ENCODE measurements around the gene KLHL7.
"Not testable (repeated sequence)": the region's sequence is repeated elsewhere in the genome, so short reads cannot be mapped to it uniquely, and the experiment has no call there.

KLHL7 gene

DNA sequence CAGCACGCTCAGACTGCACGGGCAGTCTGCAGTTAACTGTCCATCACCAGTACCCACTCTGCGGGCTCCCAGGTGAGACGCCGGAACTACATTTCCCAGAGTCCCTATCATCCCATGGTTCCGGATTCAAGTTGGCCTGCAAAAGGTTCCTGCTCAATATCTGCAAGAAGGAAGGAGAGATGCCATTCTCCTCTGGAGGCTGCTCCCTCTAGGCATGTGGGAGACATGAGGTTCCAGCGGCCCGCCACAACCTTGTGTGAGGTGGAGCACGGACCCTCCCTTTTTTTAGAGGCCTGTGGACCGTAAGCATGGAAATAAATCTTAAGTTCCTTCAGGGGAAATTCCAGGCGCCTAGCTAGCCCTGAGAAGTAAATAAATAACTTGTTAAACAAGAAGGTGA is 106.0 kb downstream of the KLHL7 start:
- FAIRE-seq (no peak), DNase-seq (ENCODE audit: insufficient read length, low spot score) (no peak)

DNA sequence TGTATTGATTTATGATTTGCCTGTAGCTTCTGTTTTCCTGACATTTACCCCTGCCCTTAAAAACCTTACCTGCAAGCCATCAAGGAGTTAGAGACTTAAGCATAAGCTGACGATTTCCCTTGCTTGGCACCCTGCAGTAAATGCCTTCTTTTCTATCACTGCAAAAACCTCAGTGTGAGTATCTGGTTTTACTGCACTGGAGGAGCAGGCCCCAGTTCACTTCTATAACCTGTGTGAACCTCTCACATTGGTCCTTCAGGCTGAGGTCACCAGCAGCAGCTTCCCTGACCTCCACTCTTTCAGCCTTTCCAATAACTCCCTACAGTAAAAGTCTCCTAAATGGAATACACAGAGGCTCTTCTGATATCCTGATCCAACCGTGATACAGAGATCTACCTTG is 106.8 kb downstream of the KLHL7 start:
- FAIRE-seq (no peak), DNase-seq (ENCODE audit: insufficient read length, low spot score) (no peak)

DNA sequence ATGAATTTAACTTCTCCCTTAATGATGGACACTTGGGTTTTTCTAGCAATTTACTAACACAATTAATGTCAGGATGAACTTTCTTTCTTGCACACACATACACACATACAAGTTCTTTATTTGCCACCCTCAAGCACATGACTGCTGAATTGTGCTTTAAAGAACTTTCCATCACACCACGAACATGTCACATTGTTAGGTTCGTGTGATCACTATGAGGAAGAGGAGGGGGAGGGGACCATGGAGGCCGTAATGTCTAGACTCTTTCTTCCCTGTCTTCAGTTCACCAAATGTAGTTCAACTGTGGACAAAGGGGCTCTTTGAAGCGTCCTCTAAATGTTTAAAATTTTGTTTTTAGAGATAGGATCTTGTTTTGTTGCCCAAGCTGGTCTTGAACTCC is 107.3 kb downstream of the KLHL7 start:
- FAIRE-seq (no peak), DNase-seq (ENCODE audit: insufficient read length, low spot score) (no peak)

DNA sequence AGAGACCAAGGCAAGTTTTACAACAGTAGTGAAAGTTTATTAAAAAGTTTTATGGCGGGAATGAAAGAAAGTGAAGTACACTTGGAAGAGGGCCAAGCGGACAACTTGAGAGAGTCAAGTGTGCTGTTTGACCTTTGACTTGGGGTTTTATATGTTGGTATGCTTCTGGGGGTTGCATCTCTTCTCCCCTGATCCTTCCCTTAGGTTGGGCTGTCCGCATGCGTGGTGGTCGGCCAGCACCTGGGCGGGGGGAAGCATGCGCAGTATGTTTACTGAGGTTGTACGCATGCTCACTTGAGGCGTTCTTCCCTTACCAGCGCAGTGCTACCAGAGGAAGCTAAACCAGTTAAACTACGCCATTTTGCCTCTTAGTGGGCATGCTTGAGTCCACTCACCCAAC is 108.2 kb downstream of the KLHL7 start:
- DNase-seq (ENCODE audit: insufficient read length, low spot score): no peak
- FAIRE-seq: no peak

DNA sequence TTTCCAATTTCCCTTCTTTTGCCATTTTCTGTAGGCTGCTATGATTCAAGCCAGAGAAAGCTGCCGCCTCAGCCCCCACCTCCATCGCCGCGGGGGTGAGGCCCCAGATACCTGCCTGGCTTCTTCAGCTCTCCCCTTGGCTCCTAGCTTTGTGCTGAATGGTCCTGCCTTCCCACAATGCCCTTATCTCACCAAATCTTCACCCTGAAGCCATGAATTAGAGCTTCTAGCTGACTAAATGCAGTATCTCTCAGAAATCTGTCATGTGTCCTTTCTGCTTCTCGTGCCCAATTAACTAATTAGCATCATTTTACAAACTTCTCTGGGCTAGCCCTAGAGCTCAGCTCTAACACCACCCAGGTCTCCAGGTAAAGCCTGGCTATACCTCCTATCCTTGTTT is 108.8 kb downstream of the KLHL7 start:
- no peak for DNase-seq (ENCODE audit: insufficient read length, low spot score)
- no peak for FAIRE-seq

DNA sequence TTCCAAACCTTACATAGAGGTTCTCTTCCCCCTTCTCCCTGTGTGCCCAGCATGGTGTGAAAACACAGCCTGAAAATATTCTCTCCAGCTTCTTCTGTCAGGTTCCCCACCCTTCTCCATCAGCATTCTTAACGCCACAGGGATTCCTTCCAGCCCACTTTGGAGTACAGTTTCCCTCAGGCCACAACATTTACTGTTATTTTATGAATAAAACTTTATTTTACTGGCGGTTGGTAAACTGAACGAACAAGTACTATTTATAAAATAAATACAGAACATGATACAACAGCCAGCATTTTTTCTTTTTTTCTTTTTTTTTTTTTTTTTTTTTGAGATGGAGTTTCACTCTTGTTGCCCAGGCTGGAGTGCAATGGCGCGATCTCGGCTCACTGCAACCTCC is 109.4 kb downstream of the KLHL7 start:
- no peak for DNase-seq (ENCODE audit: insufficient read length, low spot score)
- FAIRE-seq: no peak

DNA sequence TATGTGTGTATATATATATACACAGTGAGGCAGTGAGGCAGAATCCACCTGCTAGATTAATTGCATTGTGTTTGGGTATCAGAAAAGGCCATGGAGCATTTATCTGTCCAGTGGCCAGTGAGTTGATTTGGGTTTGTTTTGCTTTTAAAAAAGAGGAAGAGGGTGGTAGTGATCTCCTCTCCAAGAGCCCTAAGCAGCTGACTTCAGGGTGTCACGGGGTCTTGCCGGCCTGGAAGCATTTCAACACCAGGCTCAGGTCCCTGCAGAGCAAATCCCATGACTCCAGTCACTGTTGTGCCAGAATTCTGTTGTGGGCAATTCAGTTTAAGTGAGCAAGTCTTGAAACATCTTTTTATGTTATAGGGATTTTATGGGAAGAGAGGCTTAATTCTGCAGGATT is 110.4 kb downstream of the KLHL7 start:
- no peak for DNase-seq (ENCODE audit: insufficient read length, low spot score)

DNA sequence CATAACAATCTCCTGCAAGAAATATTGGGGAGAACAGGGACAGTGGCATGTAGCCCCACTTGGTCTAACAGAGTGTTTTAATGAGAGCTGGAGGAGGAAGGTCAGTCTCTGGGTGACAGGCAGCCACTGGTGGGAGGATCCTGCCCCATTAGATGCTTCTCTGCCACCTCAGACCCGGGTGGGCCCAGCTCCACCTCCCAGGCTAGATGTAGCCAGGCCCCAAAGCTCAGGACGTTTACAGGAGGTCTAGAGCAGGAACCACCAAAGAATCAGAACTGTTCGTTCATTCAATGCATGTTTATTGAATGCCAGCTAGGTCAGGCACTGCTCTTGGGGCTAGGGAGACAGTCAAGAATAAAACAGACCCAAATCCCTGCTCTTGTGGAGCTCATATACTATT is 112.6 kb downstream of the KLHL7 start:
- DNase-seq (ENCODE audit: insufficient read length, low spot score) (no peak), FAIRE-seq (no peak)

More for the DNA sequence above, 110.4 kb downstream of the KLHL7 start:
- FAIRE-seq: no peak

DNA sequence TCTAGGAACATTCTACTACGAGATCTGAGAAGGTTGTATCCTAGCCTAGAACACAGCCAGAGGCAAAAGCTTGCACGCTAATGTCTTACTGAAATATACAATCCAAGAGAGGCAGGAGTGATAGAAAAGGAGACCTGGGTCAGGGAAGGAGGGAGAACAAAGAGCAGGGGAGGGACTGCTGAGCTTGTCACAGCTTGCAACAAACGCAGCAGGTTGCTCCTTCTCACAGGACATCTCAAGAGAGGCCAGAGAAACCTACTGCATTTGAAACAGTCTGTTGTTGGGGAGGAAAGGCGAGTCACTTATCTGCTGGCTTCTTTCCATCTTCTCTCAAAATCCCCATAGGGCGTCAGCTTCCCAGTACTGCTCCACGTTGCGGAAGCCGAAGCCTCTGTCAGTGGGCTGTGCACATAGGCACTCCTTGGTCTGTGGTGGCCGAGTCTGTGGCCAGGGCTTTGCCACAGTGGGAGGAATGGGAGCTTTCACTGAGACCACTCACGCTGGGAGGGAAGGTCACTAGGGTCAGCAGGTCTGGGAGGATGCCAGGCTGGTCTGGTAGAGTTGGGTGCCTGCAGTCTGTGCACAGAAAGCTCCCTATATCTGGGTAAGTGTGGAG is 115.2 kb downstream of the KLHL7 start:
- FAIRE-seq (no peak), DNase-seq (ENCODE audit: insufficient read length, low spot score) (no peak)

DNA sequence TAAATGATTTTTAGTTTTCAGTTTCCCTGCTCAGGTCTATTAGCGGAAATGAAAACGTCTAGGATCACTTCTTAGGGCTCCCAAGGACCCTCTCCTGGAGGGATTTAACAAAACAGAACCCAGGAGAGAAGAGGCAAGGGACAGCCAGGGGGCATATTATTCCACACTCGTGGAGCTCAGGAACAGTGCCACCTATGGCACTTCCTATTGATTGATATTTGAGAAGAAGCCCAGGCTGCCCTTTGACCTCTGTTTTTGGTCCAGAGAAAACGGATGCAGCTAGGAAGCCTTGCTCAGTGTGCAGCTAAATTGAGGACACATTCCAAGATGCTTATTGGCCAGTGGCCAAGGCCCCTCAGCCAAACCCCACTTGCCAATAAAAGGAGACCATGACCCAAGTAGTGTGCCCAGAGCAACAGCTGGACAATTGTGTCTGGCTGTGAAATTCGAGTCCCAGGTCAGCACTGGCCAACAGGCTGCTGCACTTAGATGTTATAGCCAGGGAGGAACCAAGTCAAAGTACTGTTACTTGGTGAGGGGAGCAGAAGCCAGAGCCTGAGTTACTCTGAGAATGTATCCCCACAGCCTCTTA is 117.0 kb downstream of the KLHL7 start:
- FAIRE-seq (no peak), DNase-seq (ENCODE audit: insufficient read length, low spot score) (no peak)

DNA sequence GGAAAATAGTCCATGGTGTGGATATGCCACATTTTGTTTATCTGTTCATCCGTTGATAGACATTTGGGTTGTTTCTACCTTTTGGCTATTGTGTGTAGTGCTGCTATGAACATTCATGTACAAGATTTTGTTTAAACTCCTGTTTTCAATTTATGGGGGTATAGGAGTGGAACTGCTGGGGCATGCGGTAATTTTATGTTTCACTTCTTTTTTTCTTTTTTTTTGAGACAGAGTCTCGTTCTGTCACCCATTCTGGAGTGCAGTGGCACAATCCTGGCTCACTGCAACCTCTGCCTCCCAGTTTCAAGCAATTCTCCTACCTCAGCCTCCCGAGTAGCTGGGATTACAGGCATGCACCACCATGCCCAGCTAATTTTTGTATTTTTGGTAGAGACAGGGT is 118.8 kb downstream of the KLHL7 start:
- not testable (repeated sequence) for FAIRE-seq; DNase-seq (ENCODE audit: insufficient read length, low spot score)

DNA sequence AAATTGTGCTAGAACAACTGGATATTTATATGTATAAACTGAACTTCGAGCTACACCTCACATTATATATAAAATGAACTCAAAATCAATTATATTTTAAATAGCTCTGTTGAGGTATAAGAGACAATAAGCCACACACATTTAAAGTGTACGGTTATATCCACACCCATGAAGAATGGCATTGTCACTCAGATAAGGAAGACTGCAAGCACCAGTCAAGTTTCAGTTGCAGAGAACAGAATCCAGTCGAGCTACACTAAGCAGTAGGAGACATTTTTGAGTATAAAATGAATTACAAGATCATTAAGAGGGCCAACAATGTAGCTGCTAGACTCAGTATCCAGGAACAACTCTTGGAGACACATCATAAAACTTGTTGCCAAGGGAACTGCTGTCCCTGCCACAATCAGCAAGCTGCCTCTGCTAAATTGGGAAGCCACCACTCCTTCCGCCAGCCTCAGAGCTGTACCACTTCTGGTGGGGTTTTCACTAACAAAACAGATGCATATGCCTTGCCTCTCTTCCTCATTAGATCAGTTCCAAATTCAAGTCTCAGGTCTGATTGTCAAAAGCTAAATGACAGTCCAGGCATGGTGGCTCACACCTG is 121.4 kb downstream of the KLHL7 start:
- FAIRE-seq: no peak
- DNase-seq (ENCODE audit: insufficient read length, low spot score): no peak

Measured in GM19239 (cell line).